K562 (cell line): ENCODE measurements around the gene STEAP3.

Source experiments
- CTCF ChIP-seq, 3 experiments: IDR thresholded peaks in 2 of 3; conservative IDR thresholded peaks in 1 of 3; 2 replicates each; pipeline ENCODE4 v1.5.1; 2011 to 2012; ENCODE audit warnings: low read length in 3 of 3, mild to moderate bottlenecking in 3 of 3, control low read depth in 2 of 3, improper control_type of control experiment in 1 of 3, inconsistent platforms in 1 of 3, low read depth in 1 of 3, mixed read lengths in 1 of 3, moderate library complexity in 1 of 3; ENCODE audit not compliant: insufficient read depth in 2 of 3
- FOSL1 ChIP-seq: fragments of 200-800 bp; sonication (Bioruptor generic); conservative IDR thresholded peaks from 2 replicates; pipeline ENCODE4 v1.6.1; 2016; ENCODE audit warnings: missing genetic modification characterization, missing compliant biosample characterization
- GABPB2 ChIP-seq: fragments of 250-450 bp; sonication (Bioruptor Pico); conservative IDR thresholded peaks from 2 replicates; pipeline ENCODE4 v1.5.1; 2021; ENCODE audit warnings: mild to moderate bottlenecking
- MAFK ChIP-seq: IDR thresholded peaks from 2 replicates; pipeline ENCODE4 v1.6.1; 2011; ENCODE audit warnings: low read length, improper control_type of control experiment
- MLLT1 ChIP-seq, 2 experiments: fragments of 450-650 bp; IDR thresholded peaks; 2 replicates each; pipeline ENCODE4 v1.6.1; 2016
- TGIF2 ChIP-seq: sonication (generic); formaldehyde crosslinking; IDR thresholded peaks from 2 replicates; pipeline ENCODE4 v1.8.1; 2022; ENCODE audit warnings: mild to moderate bottlenecking, missing genetic modification reagents, moderate library complexity
- ZNF274 ChIP-seq: IDR thresholded peaks from 2 replicates; pipeline ENCODE4 v1.6.1; 2011; ENCODE audit warnings: low read depth, mild to moderate bottlenecking, low read length, moderate library complexity, borderline replicate concordance
- ZNF77 ChIP-seq: fragments of 250-450 bp; sonication (Bioruptor Pico); IDR thresholded peaks from 2 replicates; pipeline ENCODE4 v1.5.0; 2020
- ZNF830 ChIP-seq: fragments of 250-450 bp; sonication (Bioruptor Pico); IDR thresholded peaks from 2 replicates; pipeline ENCODE4 v1.5.0; 2021; ENCODE audit warnings: mild to moderate bottlenecking
- TF ChIP-seq, protein P1 (sequence below): sonication (generic); formaldehyde crosslinking; IDR thresholded peaks from 2 replicates; pipeline ENCODE4 v1.9.0; 2022; ENCODE audit warnings: mild to moderate bottlenecking, missing genetic modification reagents

DNA sequence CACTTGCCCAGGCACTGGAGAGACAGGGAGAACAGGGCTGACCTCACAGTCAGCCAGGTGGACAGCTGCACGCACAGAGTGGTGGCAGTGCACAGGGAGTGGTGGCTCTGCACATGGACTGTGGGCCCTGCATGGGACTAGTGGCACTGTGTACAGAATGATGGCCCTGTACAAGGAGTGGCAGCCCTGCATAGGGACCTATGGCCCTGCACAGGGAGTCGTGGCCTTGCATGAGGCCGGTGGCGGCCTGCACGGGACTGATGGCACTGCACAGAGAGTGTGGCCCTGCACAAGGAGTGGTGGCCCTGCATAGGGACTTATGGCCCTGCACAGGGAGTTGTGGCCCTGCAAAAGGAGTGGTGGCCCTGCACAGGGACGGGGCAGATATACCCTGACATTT lies 19.1 kb upstream of the STEAP3 start:
- no peak for TF ChIP-seq ZNF274
- no peak for TF ChIP-seq ZNF830
- TF ChIP-seq, protein P1, sequence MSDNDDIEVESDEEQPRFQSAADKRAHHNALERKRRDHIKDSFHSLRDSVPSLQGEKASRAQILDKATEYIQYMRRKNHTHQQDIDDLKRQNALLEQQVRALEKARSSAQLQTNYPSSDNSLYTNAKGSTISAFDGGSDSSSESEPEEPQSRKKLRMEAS (CRISPR knock-in tag) = no peak
- TF ChIP-seq CTCF (IDR thresholded peaks at IDR 0.05 in 2 of 3, conservative IDR thresholded peaks at IDR 0.05 in 1 of 3; ENCODE audit: insufficient read depth in 2 of 3, low read depth in 1 of 3, low read length in 3 of 3) = no peak
- no peak for TF ChIP-seq MLLT1 (IDR thresholded peaks at IDR 0.05)
- TF ChIP-seq MAFK = no peak
- TF ChIP-seq ZNF77 (CRISPR knock-in tag) = no peak
- TF ChIP-seq GABPB2 (CRISPR knock-in tag) = no peak
- no peak for TF ChIP-seq FOSL1 (tag)
- TF ChIP-seq TGIF2 = no peak
